GM10266 (cell line): ENCODE data around the gene HSF5.

Source experiments
- DNase-seq: peaks from one replicate; pipeline ENCODE4 v3.0.0; 2012; ENCODE audit errors: extremely low spot score
- CTCF ChIP-seq: IDR thresholded peaks from 2 replicates; pipeline ENCODE4 v1.5.1; 2012; ENCODE audit warnings: mild to moderate bottlenecking, low read depth; ENCODE audit not compliant: control insufficient read depth, insufficient read depth; ENCODE audit errors: missing control alignments

The HSF5 gene

GRCh38 chr17:58394534-58395223 lies 93.5 kb downstream of the HSF5 start:
- DNase-seq = no peak
- TF ChIP-seq CTCF = no peak

- no peak for DNase-seq
- TF ChIP-seq CTCF = no peak
Measured at GRCh38 chr17:58391302-58391984, 96.8 kb downstream of the HSF5 start.

- DNase-seq = no peak
- no peak for TF ChIP-seq CTCF
Measured at GRCh38 chr17:58390884-58391283, 97.3 kb downstream of the HSF5 start.

DNA sequence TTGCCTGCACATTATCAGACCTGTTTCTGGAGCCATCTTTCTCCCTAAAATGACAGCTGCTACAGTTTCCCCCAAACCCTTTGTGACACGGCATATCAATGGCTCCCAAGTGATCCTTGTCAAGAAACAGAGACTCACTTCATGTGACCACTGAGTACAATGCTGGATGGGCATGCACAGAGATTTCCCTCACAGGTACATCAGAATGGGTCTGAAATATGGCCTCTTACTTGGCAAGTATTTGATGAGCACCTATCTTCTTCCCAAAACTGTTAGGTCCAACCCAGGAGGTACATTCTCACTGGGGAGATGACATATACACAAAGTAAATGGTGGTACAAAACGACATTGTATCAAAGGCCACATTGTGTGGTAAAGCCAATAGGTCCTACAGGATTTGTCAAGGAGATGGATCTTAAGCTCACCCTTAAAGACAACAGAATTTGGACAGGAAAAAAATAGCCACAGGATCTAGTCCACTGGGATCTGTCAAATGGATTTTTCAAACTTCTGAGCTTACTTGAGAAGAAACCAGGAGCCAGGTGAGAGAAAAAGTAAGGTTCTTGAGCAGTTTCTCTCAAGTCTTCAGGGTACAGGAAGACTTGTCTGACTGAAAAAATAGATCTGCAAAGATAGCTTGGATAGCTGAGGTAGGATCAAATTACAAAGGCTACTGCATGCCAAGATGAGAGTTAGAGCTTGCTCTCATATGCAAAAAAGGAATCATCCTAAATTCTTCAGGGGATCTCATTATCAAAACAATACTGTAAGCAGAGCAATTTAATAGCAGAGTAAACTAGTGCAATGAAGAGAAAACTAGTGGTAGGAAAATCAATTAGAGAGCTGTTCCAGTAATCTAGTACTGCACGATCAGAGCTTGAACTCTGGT lies 99.7 kb downstream of the HSF5 start:
- no peak for DNase-seq
- no peak for TF ChIP-seq CTCF

- no peak for TF ChIP-seq CTCF
- DNase-seq = no peak
Measured at GRCh38 chr17:58387834-58388233, 100.4 kb downstream of the HSF5 start.

- DNase-seq = no peak
- TF ChIP-seq CTCF = no peak
Measured at GRCh38 chr17:58386708-58387107, 101.5 kb downstream of the HSF5 start.
